Activated CD4-positive, alpha-beta T cell treated with anti-CD3 and anti-CD28 coated beads, Interleukin-10, Interleukin-2, amounts not matched to agents 100 ng/mL and 50 ng/mL, durations not matched to agents 16 hours and 8 hours (primary cell): ENCODE data around the gene PDE4D.
"Not testable (repeated sequence)": the region's sequence is repeated elsewhere in the genome, so short reads cannot be mapped to it uniquely, and the experiment has no call there.

Source experiments
- DNase-seq: peaks from one replicate; pipeline ENCODE4 v3.0.0-alpha.2; 2020

The PDE4D gene

GRCh38 chr5:59600998-59601397, 292.5 kb downstream of the PDE4D start:
- peak; percentile 29 for DNase-seq

- no peak for DNase-seq
Observed at GRCh38 chr5:59600153-59600552, 293.4 kb downstream of the PDE4D start.

DNA sequence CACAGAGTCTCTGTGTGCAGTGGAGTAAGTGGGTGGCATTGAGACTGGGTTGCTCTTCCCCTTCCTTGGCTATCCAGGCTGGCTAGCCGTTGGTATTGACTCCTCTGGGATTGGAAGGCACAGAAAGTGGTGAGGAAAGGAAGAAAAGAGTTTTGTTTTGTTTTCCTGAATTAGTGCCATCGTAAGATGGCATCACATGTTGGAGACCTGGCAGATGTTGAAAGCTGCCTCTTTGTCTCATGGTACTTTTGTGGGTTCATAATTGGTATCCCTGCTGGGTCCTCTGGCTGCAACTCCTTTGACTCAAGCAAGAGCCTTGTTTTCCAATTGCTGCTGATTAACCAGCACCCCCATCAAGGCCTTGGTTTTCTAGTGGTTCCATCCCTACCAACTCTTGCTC, 293.8 kb downstream of the PDE4D start:
- no peak for DNase-seq

- no peak for DNase-seq
Observed at GRCh38 chr5:59598547-59598874, 295.0 kb downstream of the PDE4D start.

GRCh38 chr5:59597690-59598546, 295.6 kb downstream of the PDE4D start:
- DNase-seq, result no peak

DNA sequence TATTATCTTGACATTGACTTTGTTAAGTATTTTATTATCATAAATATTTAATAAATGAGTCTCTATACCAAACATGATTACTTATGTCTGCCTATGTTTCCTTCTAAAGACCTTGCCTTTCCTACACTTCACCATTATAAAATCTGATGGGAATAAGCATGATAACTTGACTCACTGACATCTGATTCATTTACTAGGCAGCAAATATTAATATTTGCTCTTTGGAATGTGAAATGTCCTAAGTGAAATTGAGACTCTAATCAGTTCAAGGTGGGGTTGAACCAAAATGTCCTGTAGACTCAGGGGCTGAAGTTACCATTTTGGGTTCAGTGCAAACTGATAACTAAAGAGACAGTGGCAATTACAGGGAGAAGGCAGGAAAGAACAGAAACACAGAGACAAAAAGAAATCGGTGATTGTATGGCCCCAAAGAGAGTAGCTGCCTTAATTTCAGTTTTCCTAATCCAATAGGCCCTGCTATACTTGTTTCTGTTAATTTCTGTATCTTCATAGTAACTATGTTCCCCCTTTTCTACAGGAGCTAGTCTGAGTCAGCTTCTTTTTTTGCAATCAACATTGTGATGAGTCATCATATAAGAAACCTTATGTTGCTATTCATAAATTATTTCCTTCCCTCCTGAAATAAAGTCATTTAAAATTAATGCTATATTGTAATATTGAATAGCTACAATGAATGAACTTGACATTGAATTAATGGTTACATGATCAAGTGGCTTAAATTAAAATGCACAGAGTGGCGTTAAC, 296.8 kb downstream of the PDE4D start:
- no peak for DNase-seq

- DNase-seq, result not testable (repeated sequence)
Observed at GRCh38 chr5:59594118-59594517, 299.4 kb downstream of the PDE4D start.

- no peak for DNase-seq
Observed at GRCh38 chr5:59593439-59594007, 300.0 kb downstream of the PDE4D start.

DNA sequence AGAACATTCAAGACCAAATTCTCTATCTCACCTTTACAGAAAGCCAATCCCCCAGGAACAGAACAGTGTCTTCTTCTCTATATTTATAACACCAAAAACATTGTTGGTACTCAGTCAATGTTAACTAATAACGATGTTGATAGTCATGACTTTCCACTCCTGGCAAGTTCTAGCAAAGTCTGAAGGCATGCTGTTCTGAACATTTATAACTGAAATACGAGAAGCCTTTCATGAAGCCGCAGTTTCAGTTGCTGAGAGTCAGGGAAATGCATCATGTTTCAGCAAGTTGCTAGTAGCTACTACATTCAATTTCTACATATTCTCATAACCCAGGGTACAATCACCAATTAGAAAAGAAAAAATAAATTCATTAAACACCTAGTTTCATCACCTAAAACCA, 301.4 kb downstream of the PDE4D start:
- DNase-seq, result peak; percentile 9

GRCh38 chr5:59591162-59591561, 302.4 kb downstream of the PDE4D start:
- peak; percentile 67 for DNase-seq

GRCh38 chr5:59588922-59589321, 304.6 kb downstream of the PDE4D start:
- peak; percentile 21 for DNase-seq

DNA sequence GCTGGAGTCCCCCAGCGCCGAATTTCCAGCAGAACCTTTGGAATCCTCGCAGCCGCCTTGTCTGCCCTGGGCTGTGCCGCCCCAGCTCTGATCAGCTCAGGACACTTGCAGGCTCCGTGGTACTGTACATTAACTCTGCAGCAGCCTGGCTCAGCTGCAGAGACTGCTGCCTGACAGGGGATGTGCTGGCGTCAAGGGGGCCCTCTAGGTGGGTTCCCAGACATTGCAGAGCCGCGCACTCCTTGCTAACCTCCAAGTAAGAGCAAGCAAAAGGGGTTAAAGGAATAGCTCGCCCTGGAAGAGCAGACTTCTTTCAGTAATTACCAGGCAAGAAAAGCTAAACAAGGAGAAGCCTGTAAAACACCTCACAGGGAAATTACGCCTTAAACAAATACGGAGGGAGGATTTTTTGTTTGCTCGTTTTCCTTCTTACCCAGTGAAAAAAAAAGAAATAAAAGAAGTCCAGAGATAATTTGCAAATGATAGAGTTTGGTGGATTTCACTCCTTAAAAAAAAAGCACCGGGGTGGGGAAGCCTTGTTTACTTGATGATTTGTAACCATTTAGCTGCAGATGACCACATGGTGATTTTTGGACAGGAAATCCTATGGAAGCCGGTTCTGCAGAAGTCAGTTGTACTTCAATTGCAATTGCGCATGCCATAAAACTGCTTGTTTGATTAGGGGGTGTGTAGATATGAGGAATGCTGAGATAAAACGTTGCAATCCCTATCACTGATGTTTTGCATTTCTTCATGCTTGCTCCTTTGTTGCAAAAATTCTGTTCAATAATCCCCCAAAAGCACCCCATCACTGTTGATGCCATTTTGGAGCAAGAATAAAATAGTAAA, 305.8 kb downstream of the PDE4D start:
- DNase-seq, result no peak

DNA sequence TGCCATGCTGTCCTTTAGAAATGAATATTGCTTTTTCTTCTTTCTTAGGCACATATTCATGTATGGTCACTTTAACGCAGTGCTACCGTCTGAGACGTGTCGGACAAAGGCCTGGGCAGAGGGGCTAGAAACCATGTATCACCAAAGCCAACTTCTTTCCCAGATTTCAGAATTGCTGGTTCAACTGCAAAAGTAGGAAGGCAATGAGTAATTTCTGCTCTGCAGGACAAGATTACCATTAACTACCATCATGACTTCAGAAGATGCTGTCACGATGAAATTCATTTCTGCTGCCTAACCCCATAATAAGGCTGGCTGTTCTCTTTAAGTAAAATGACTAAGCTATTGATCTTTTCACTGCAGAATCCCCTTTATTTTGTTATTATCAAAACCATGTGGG, 306.7 kb downstream of the PDE4D start:
- DNase-seq, result no peak

GRCh38 chr5:59584858-59585846, 308.4 kb downstream of the PDE4D start:
- no peak for DNase-seq

GRCh38 chr5:59583810-59584562, 309.5 kb downstream of the PDE4D start:
- DNase-seq, result no peak

GRCh38 chr5:59583151-59583809, 310.2 kb downstream of the PDE4D start:
- DNase-seq, result no peak

- DNase-seq, result no peak
Observed at GRCh38 chr5:59582746-59583145, 310.8 kb downstream of the PDE4D start.

DNA sequence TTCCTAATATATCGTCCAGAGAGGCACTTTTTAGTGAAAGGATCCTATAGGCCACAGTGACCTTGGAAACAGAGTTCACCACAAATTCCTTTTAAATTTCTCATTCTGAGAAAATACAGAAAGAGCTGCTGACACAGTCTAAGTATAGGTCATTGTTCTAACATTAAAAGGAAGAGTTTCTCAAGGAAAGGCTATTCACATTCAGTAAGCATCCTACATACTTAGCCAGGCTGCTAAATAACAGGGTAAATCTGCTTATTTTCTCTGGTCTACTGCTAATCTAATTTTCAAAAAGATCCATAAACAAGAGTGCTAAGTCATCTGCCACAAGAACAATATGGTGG, 313.7 kb downstream of the PDE4D start:
- DNase-seq, result no peak

GRCh38 chr5:59579101-59579823, 314.3 kb downstream of the PDE4D start:
- DNase-seq, result no peak

DNA sequence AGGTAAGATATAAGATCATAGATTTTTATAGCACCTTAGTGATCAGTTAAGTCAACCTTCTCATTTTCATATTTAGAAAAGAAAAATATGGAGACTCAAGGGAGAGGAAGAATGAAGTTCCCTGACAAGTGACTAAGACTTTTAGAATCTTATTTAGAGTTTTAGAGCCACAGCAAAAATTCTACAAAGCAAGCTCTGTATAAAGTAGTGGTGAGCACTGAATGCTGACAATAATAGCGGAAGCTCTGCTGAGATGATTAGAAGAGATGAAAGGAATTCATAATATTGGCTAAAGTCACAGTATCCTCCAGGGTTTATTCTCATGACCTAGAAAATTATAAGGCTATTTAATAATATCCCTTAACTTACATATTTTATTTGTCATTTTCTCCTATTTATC, 316.0 kb downstream of the PDE4D start:
- no peak for DNase-seq
